HepG2 (cell line): ENCODE measurements around the gene ECSCR. TPM values are rescaled to one million over a fixed set of nuclear protein-coding genes. Genes with fewer than 3 reads are reported as not detected.

Source experiments
- AKAP8 ChIP-seq: sonication (generic); formaldehyde crosslinking; IDR thresholded peaks from 2 replicates; pipeline ENCODE4 v1.5.1; 2020; ENCODE audit warnings: mild to moderate bottlenecking, missing genetic modification reagents
- DPF2 ChIP-seq: sonication (generic); formaldehyde crosslinking; IDR thresholded peaks from 2 replicates; pipeline ENCODE4 v1.4.0; 2020; ENCODE audit warnings: mild to moderate bottlenecking, low read depth, missing genetic modification reagents, borderline replicate concordance
- DR1 ChIP-seq: sonication (generic); formaldehyde crosslinking; IDR thresholded peaks from 2 replicates; pipeline ENCODE4 v1.8.0; 2021; ENCODE audit warnings: mild to moderate bottlenecking, missing genetic modification reagents, inconsistent platforms
- HOXD1 ChIP-seq: sonication (generic); formaldehyde crosslinking; IDR thresholded peaks from 2 replicates; pipeline ENCODE4 v1.5.0; 2020; ENCODE audit warnings: missing genetic modification reagents
- KMT2B ChIP-seq: IDR thresholded peaks from 2 replicates; pipeline ENCODE4 v1.6.1; 2016; ENCODE audit warnings: missing genetic modification reagents, missing compliant biosample characterization
- PREB ChIP-seq: sonication (generic); formaldehyde crosslinking; IDR thresholded peaks from 2 replicates; pipeline ENCODE4 v1.4.0; 2020; ENCODE audit warnings: missing genetic modification reagents
- RARG ChIP-seq: sonication (generic); formaldehyde crosslinking; IDR thresholded peaks from 2 replicates; pipeline ENCODE4 v1.4.0; 2020; ENCODE audit warnings: low read depth, mild to moderate bottlenecking, missing genetic modification reagents
- REPIN1 ChIP-seq: sonication (generic); formaldehyde crosslinking; IDR thresholded peaks from 2 replicates; pipeline ENCODE4 v1.8.0; 2022; ENCODE audit warnings: missing genetic modification reagents, low read depth, mild to moderate bottlenecking, borderline replicate concordance
- RFXANK ChIP-seq: IDR thresholded peaks from 2 replicates; pipeline ENCODE4 v1.6.1; 2016
- SNRNP70 ChIP-seq: fragments of 200-400 bp; formaldehyde crosslinking; IDR thresholded peaks from 2 replicates; pipeline ENCODE4 v1.6.1; 2017; ENCODE audit warnings: mild to moderate bottlenecking, low read depth, low read length, moderate library complexity
- SRF ChIP-seq: IDR thresholded peaks from 2 replicates; pipeline ENCODE4 v1.6.1; 2011; ENCODE audit warnings: mild to moderate bottlenecking, low read depth, low read length, moderate library complexity
- SRSF1 ChIP-seq: fragments of 200-400 bp; formaldehyde crosslinking; optimal IDR thresholded peaks from 2 replicates; pipeline ENCODE3; 2017; ENCODE audit warnings: mild to moderate bottlenecking, low read depth, low read length, moderate library complexity
- STAG1 ChIP-seq: sonication (generic); formaldehyde crosslinking; IDR thresholded peaks from 2 replicates; pipeline ENCODE4 v1.4.0; 2020; ENCODE audit warnings: missing genetic modification reagents
- TBX3 ChIP-seq: fragments of 450-650 bp; IDR thresholded peaks from 2 replicates; pipeline ENCODE4 v1.6.1; 2017; ENCODE audit warnings: antibody characterized with exemption, mild to moderate bottlenecking, inconsistent platforms, borderline replicate concordance
- THRA ChIP-seq: sonication (generic); formaldehyde crosslinking; IDR thresholded peaks from 2 replicates; pipeline ENCODE4 v1.4.0; 2020; ENCODE audit warnings: missing genetic modification reagents, borderline replicate concordance
- TRAFD1 ChIP-seq: sonication (generic); formaldehyde crosslinking; IDR thresholded peaks from 2 replicates; pipeline ENCODE4 v1.5.1; 2020; ENCODE audit warnings: missing genetic modification reagents, mild to moderate bottlenecking, borderline replicate concordance
- ZBTB38 ChIP-seq: sonication (generic); formaldehyde crosslinking; IDR thresholded peaks from 2 replicates; pipeline ENCODE4 v1.5.1; 2020; ENCODE audit warnings: mild to moderate bottlenecking, missing genetic modification reagents
- ZBTB49 ChIP-seq: sonication (generic); formaldehyde crosslinking; IDR thresholded peaks from 2 replicates; pipeline ENCODE4 v1.4.0; 2020; ENCODE audit warnings: missing genetic modification reagents, borderline replicate concordance
- ZMYM4 ChIP-seq: sonication (generic); formaldehyde crosslinking; IDR thresholded peaks from 2 replicates; pipeline ENCODE4 v1.8.1; 2023; ENCODE audit warnings: mild to moderate bottlenecking, missing genetic modification reagents
- ZNF282 ChIP-seq: fragments of 450-650 bp; IDR thresholded peaks from 2 replicates; pipeline ENCODE4 v1.6.1; 2018; ENCODE audit not compliant: partially characterized antibody
- ZNF292 ChIP-seq: sonication (generic); formaldehyde crosslinking; IDR thresholded peaks from 2 replicates; pipeline ENCODE4 v1.8.1; 2022; ENCODE audit warnings: mild to moderate bottlenecking, low read depth, missing genetic modification reagents, borderline replicate concordance
- ZNF432 ChIP-seq: sonication (generic); formaldehyde crosslinking; IDR thresholded peaks from 2 replicates; pipeline ENCODE4 v1.5.0; 2020; ENCODE audit warnings: missing genetic modification reagents, mild to moderate bottlenecking, borderline replicate concordance
- polyA plus RNA-seq, 8 experiments: library from polyadenylated mRNA; depleted of rRNA in 3 of 8; stranded (reverse) in 7 of 8; unstranded in 1 of 8; fragments of >200 nt; fragmentation: Illumina TruSeq in 4 of 8; extraction: Trizol in 4 of 8; gene quantifications; 2 replicates each; pipeline versions ENCODE4 v1.2.1 to v1.2.3, GENCODE V29; 2011 to 2016; ENCODE audit warnings: low read depth in 4 of 8, missing spikeins in 1 of 8, mixed read lengths in 1 of 8; ENCODE audit not compliant: insufficient read depth in 1 of 8
- total RNA-seq, 5 experiments: library from RNA; depleted of rRNA; stranded (reverse); fragments of >200 nt; fragmentation: Illumina TruSeq; extraction: Trizol; gene quantifications; 2 replicates each; pipeline ENCODE4 v1.2.3, GENCODE V29; 2016; ENCODE audit warnings: low read depth in 1 of 5
- TF ChIP-seq, protein P1 (sequence below): sonication (generic); formaldehyde crosslinking; IDR thresholded peaks from 2 replicates; pipeline ENCODE4 v1.4.0; 2020; ENCODE audit warnings: missing genetic modification reagents

Gene ECSCR
- total and polyA plus RNA-seq, 2 of the 13 experiments (the other 11 are each of a cell fraction or from before 2014, with no cell fraction given): 0.18 TPM; not detected in 1

DNA sequence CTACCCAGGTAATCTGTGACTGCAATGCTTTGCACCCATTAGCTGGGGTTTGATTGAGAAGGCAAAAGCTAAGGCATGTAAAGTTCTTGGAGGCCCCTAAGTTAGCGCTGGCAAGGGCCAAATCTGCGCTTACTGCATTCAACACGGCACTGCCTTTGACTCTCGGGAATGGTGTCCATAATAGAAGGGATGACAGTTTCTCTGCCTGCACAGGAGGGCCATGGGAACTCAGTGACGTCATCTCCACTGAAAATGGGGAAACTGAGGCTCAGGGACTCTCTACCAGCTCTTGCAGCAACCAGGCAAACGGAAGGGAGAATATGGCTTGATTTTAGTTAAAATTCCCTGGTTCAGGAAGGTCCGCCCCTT is 59.1 kb downstream of the ECSCR start (continued):
- TF ChIP-seq TBX3 (no peak), ZNF292 (no peak), RFXANK (CRISPR knock-in tag) (no peak), SNRNP70 (no peak), RARG (CRISPR knock-in tag) (no peak), KMT2B (CRISPR knock-in tag) (no peak), TRAFD1 (CRISPR knock-in tag) (no peak), ZNF282 (no peak), ZBTB49 (CRISPR knock-in tag) (no peak), REPIN1 (no peak), THRA (CRISPR knock-in tag) (no peak), HOXD1 (no peak), STAG1 (no peak), ZMYM4 (no peak), AKAP8 (CRISPR knock-in tag) (peak; percentile 26; the same call in 1 of the 2 replicates), ZNF432 (no peak), DR1 (CRISPR knock-in tag) (0 out of 2 replicates have a peak, but pooled peaks have one; percentile 2), SRSF1 (no peak), PREB (CRISPR knock-in tag) (no peak), ZBTB38 (CRISPR knock-in tag) (0 out of 2 replicates have a peak, but pooled peaks have one; percentile 14), SRF (no peak), DPF2 (CRISPR knock-in tag) (no peak)
- TF ChIP-seq, protein P1, sequence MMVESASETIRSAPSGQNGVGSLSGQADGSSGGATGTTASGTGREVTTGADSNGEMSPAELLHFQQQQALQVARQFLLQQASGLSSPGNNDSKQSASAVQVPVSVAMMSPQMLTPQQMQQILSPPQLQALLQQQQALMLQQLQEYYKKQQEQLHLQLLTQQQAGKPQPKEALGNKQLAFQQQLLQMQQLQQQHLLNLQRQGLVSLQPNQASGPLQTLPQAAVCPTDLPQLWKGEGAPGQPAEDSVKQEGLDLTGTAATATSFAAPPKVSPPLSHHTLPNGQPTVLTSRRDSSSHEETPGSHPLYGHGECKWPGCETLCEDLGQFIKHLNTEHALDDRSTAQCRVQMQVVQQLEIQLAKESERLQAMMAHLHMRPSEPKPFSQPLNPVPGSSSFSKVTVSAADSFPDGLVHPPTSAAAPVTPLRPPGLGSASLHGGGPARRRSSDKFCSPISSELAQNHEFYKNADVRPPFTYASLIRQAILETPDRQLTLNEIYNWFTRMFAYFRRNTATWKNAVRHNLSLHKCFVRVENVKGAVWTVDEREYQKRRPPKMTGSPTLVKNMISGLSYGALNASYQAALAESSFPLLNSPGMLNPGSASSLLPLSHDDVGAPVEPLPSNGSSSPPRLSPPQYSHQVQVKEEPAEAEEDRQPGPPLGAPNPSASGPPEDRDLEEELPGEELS (CRISPR knock-in tag): 0 out of 2 replicates have a peak, but pooled peaks have one; percentile 2
